ENCODE measurements around the gene GPC6.
A peak's percentile ranks its signal among the peaks of the same experiment; 100 is the strongest.

GPC6 gene

GRCh38 chr13:94311893-94312292 lies 1085.3 kb downstream of the GPC6 start:
- H3K9me3 ChIP-seq (ENCODE audit: control insufficient read depth, low read length): no peaks in the 10 kb centered on the region
- no peak overlapping the region for H3K4me3 ChIP-seq (ENCODE audit: extremely low read depth, insufficient read depth, low read length, poor library complexity, severe bottlenecking)
- H3K4me1 ChIP-seq (ENCODE audit: control insufficient read depth, insufficient read depth, low read length, poor library complexity, severe bottlenecking): peaks cover 35% of the 10 kb centered on the region
- H3K36me3 ChIP-seq (ENCODE audit: control insufficient read depth, insufficient read depth, low read length): no peaks in the 10 kb centered on the region
- 56% methylated on average over 1 of the region's 2 CpGs for WGBS, 2 experiments (ENCODE audit: insufficient coverage in 2 of 2)
- peak overlapping the region; percentile 57 for H3K27ac ChIP-seq (ENCODE audit: low read depth, low read length, severe bottlenecking)

GRCh38 chr13:94312511-94313216 lies 1086.1 kb downstream of the GPC6 start:
- H3K36me3 ChIP-seq (ENCODE audit: control insufficient read depth, insufficient read depth, low read length): no peaks in the 10 kb centered on the region
- WGBS, 2 experiments (ENCODE audit: insufficient coverage in 2 of 2): 71 to 82% methylated on average over 9 to 14 of the region's 15 CpGs
- peaks cover 43% of the 10 kb centered on the region for H3K4me1 ChIP-seq (ENCODE audit: control insufficient read depth, insufficient read depth, low read length, poor library complexity, severe bottlenecking)
- no peaks in the 10 kb centered on the region for H3K9me3 ChIP-seq (ENCODE audit: control insufficient read depth, low read length)
- H3K4me3 ChIP-seq (ENCODE audit: extremely low read depth, insufficient read depth, low read length, poor library complexity, severe bottlenecking): no peak overlapping the region
- peak overlapping the region; percentile 57 for H3K27ac ChIP-seq (ENCODE audit: low read depth, low read length, severe bottlenecking)

- H3K27ac ChIP-seq (ENCODE audit: low read depth, low read length, severe bottlenecking): no peak overlapping the region
- H3K4me1 ChIP-seq (ENCODE audit: control insufficient read depth, insufficient read depth, low read length, poor library complexity, severe bottlenecking): peaks cover 42% of the 10 kb centered on the region
- no peaks in the 10 kb centered on the region for H3K36me3 ChIP-seq (ENCODE audit: control insufficient read depth, insufficient read depth, low read length)
- H3K9me3 ChIP-seq (ENCODE audit: control insufficient read depth, low read length): no peaks in the 10 kb centered on the region
- no peak overlapping the region for H3K4me3 ChIP-seq (ENCODE audit: extremely low read depth, insufficient read depth, low read length, poor library complexity, severe bottlenecking)
- 100% methylated on average over 1 of the region's 3 CpGs; no CpG with 5 or more reads in 1 of the 2 experiments for WGBS, 2 experiments (ENCODE audit: insufficient coverage in 2 of 2)
Measured at GRCh38 chr13:94313321-94313910, 1086.8 kb downstream of the GPC6 start.

- H3K36me3 ChIP-seq (ENCODE audit: control insufficient read depth, insufficient read depth, low read length): no peaks in the 10 kb centered on the region
- H3K4me1 ChIP-seq (ENCODE audit: control insufficient read depth, insufficient read depth, low read length, poor library complexity, severe bottlenecking): peaks cover 42% of the 10 kb centered on the region
- no peaks in the 10 kb centered on the region for H3K9me3 ChIP-seq (ENCODE audit: control insufficient read depth, low read length)
- H3K27ac ChIP-seq (ENCODE audit: low read depth, low read length, severe bottlenecking): no peak overlapping the region
- H3K4me3 ChIP-seq (ENCODE audit: extremely low read depth, insufficient read depth, low read length, poor library complexity, severe bottlenecking): no peak overlapping the region
- WGBS, 2 experiments (ENCODE audit: insufficient coverage in 2 of 2): 100% methylated on average over 1 of the region's 3 CpGs; no CpG with 5 or more reads in 1 of the 2 experiments
Measured at GRCh38 chr13:94313926-94314325, 1087.3 kb downstream of the GPC6 start.

- H3K9me3 ChIP-seq (ENCODE audit: control insufficient read depth, low read length): no peaks in the 10 kb centered on the region
- no peak overlapping the region for H3K27ac ChIP-seq (ENCODE audit: low read depth, low read length, severe bottlenecking)
- peaks cover 35% of the 10 kb centered on the region for H3K4me1 ChIP-seq (ENCODE audit: control insufficient read depth, insufficient read depth, low read length, poor library complexity, severe bottlenecking)
- H3K36me3 ChIP-seq (ENCODE audit: control insufficient read depth, insufficient read depth, low read length): no peaks in the 10 kb centered on the region
- WGBS, 2 experiments (ENCODE audit: insufficient coverage in 2 of 2): 100% methylated on average over 1 of the region's 1 CpG; no CpG with 5 or more reads in 1 of the 2 experiments
- H3K4me3 ChIP-seq (ENCODE audit: extremely low read depth, insufficient read depth, low read length, poor library complexity, severe bottlenecking): no peak overlapping the region
Measured at GRCh38 chr13:94315188-94315587, 1088.6 kb downstream of the GPC6 start.

GRCh38 chr13:94317063-94317491 lies 1090.5 kb downstream of the GPC6 start:
- Histone ChIP-seq H3K27ac (ENCODE audit: low read depth, low read length, severe bottlenecking) (peak overlapping the region; percentile 54), H3K36me3 (ENCODE audit: control insufficient read depth, insufficient read depth, low read length) (no peaks in the 10 kb centered on the region), H3K4me3 (ENCODE audit: extremely low read depth, insufficient read depth, low read length, poor library complexity, severe bottlenecking) (no peak overlapping the region), H3K9me3 (ENCODE audit: control insufficient read depth, low read length) (peaks cover 7% of the 10 kb centered on the region), H3K4me1 (ENCODE audit: control insufficient read depth, insufficient read depth, low read length, poor library complexity, severe bottlenecking) (peaks cover 20% of the 10 kb centered on the region)
- WGBS, 2 experiments (ENCODE audit: insufficient coverage in 2 of 2): 83% methylated on average over 1 of the region's 2 CpGs; no CpG with 5 or more reads in 1 of the 2 experiments

- H3K27ac ChIP-seq (ENCODE audit: low read depth, low read length, severe bottlenecking): no peak overlapping the region
- no peak overlapping the region for H3K4me3 ChIP-seq (ENCODE audit: extremely low read depth, insufficient read depth, low read length, poor library complexity, severe bottlenecking)
- no peaks in the 10 kb centered on the region for H3K36me3 ChIP-seq (ENCODE audit: control insufficient read depth, insufficient read depth, low read length)
- peaks cover 7% of the 10 kb centered on the region for H3K9me3 ChIP-seq (ENCODE audit: control insufficient read depth, low read length)
- H3K4me1 ChIP-seq (ENCODE audit: control insufficient read depth, insufficient read depth, low read length, poor library complexity, severe bottlenecking): peaks cover 26% of the 10 kb centered on the region
- no CpG with 5 or more reads among the region's 3 CpGs for WGBS, 2 experiments (ENCODE audit: insufficient coverage in 2 of 2)
Measured at GRCh38 chr13:94318418-94318817, 1091.8 kb downstream of the GPC6 start.

- Histone ChIP-seq H3K4me1 (ENCODE audit: control insufficient read depth, insufficient read depth, low read length, poor library complexity, severe bottlenecking) (peaks cover 37% of the 10 kb centered on the region), H3K4me3 (ENCODE audit: extremely low read depth, insufficient read depth, low read length, poor library complexity, severe bottlenecking) (no peak overlapping the region), H3K36me3 (ENCODE audit: control insufficient read depth, insufficient read depth, low read length) (no peaks in the 10 kb centered on the region), H3K27ac (ENCODE audit: low read depth, low read length, severe bottlenecking) (no peak overlapping the region), H3K9me3 (ENCODE audit: control insufficient read depth, low read length) (peaks cover 7% of the 10 kb centered on the region)
- WGBS, 2 experiments (ENCODE audit: insufficient coverage in 2 of 2): no CpG with 5 or more reads among the region's 2 CpGs
Measured at GRCh38 chr13:94319501-94319900, 1092.9 kb downstream of the GPC6 start.

- no peaks in the 10 kb centered on the region for H3K36me3 ChIP-seq (ENCODE audit: control insufficient read depth, insufficient read depth, low read length)
- peak overlapping the region; percentile 79 for H3K27ac ChIP-seq (ENCODE audit: low read depth, low read length, severe bottlenecking)
- H3K4me1 ChIP-seq (ENCODE audit: control insufficient read depth, insufficient read depth, low read length, poor library complexity, severe bottlenecking): peaks cover 53% of the 10 kb centered on the region
- H3K4me3 ChIP-seq (ENCODE audit: extremely low read depth, insufficient read depth, low read length, poor library complexity, severe bottlenecking): no peak overlapping the region
- peaks cover 7% of the 10 kb centered on the region for H3K9me3 ChIP-seq (ENCODE audit: control insufficient read depth, low read length)
- 74 to 100% methylated on average over 1 to 4 of the region's 6 CpGs for WGBS, 2 experiments (ENCODE audit: insufficient coverage in 2 of 2)
Measured at GRCh38 chr13:94322925-94323763, 1096.5 kb downstream of the GPC6 start.

- Histone ChIP-seq H3K4me3 (ENCODE audit: extremely low read depth, insufficient read depth, low read length, poor library complexity, severe bottlenecking) (no peak overlapping the region), H3K27ac (ENCODE audit: low read depth, low read length, severe bottlenecking) (peak overlapping the region; percentile 79)
- WGBS, 2 experiments (ENCODE audit: insufficient coverage in 2 of 2): 72 to 86% methylated on average over 6 of the region's 10 CpGs
Measured at GRCh38 chr13:94323764-94324758, 1097.5 kb downstream of the GPC6 start.

More at GRCh38 chr13:94323764-94324758, 1097.5 kb downstream of the GPC6 start:
- H3K36me3 ChIP-seq (ENCODE audit: control insufficient read depth, insufficient read depth, low read length): no peaks in the 10 kb centered on the region
- H3K9me3 ChIP-seq (ENCODE audit: control insufficient read depth, low read length): peaks cover 7% of the 10 kb centered on the region
- H3K4me1 ChIP-seq (ENCODE audit: control insufficient read depth, insufficient read depth, low read length, poor library complexity, severe bottlenecking): peaks cover 53% of the 10 kb centered on the region
